ENCODE data around the gene PSMD1.
"Not testable (repeated sequence)": the region's sequence is repeated elsewhere in the genome, so short reads cannot be mapped to it uniquely, and the experiment has no call there.

PSMD1 gene

DNA sequence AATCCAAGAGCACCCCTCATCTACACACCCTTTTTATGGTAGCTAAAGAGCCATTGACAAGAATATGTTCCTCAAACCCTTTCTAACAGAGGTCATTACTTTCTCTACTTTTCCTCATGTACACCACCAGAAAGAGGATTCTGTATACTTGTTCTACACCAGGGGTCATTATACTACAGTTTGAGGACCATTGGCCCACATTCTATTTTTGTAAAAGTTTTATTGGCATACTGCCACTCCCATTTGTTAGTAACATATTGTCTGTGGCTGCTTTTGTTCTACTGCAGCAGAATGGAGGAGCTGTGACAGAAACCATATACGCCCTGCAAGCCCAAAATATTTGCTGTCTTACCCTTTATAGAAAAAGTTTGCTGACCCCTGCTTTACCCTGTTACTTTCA, 53.9 kb downstream of the PSMD1 start:
- DNase-seq (ENCODE audit: low read depth in 2 of 2, low spot score in 1 of 2), result no peak

DNA sequence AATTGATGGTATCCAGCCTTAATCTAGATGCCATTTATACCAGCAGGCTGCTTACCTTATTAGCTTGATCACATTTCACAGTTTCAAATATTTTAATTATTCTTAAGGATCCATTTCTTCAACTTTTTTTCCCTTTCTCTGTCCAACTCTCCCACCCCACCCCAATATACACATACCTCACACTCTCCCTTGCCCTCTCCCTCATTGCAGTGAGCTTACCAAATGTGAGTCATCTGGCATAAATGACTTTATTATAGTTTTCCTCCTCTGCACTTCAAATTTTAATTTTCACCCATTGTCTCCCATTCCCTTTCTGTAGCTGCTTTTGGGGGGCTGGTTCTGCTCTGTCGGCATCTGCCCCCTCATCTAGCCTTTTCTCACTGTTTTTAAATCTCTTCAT, 55.3 kb downstream of the PSMD1 start:
- DNase-seq (ENCODE audit: low read depth in 2 of 2, low spot score in 1 of 2), result no peak

DNA sequence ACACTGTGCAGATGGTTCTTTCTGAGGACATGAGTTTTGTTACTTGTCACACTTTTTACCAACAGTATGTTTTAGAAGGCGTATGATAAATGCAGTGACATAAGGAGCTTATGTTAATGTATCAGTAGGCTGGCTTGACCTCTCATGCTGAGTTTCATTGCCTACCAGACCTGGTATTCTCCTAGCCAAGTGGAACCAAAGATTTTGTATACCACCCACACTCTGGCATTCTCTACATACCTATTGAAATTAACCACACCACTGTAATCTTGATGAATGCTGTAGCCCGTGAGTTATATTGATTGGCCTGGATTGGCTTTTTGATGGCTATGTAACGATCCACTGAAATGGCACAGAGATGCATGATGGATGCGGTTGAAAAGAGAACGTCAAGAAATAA, 56.8 kb downstream of the PSMD1 start:
- no peak for DNase-seq (ENCODE audit: low read depth in 2 of 2, low spot score in 1 of 2)

DNA sequence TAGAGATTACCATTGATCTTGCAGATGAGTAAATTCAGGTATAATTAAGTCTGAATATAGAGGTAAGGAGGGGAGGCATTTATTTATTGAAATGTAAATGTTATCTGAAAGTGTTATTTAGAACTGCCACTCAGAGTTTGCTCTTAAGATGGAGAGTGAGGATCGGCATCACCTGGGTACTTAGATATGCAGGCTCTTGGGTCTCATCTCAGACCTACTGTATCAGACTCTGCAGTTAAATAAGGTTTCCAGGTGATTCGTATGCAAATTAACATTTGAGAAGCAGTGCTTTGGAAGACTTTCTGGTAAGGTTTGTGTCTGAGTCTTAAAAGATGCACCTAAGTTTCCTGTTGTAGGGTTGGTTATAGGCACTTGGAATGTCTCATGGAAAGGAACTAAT, 59.0 kb downstream of the PSMD1 start:
- DNase-seq (ENCODE audit: low read depth in 2 of 2, low spot score in 1 of 2), result no peak

DNA sequence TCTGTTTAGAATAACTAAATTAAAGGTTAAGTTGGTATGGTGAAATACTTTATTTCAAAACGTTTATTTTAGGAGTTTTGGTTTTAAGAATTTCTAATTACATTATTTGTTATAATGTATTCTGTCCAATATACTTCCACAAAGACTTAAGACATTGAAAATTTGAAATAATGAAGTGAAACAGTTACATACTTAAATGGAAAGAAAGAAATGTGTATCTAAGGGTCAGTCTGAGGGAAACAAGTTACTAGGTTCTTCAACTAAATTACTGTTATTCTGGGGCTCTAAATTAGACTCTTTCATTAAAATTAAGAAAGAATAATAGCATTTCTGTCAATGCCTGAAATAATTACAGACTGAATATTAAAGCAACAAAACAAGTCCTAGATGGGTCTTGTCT, 60.5 kb downstream of the PSMD1 start:
- no peak for DNase-seq (ENCODE audit: low read depth in 2 of 2, low spot score in 1 of 2)

DNA sequence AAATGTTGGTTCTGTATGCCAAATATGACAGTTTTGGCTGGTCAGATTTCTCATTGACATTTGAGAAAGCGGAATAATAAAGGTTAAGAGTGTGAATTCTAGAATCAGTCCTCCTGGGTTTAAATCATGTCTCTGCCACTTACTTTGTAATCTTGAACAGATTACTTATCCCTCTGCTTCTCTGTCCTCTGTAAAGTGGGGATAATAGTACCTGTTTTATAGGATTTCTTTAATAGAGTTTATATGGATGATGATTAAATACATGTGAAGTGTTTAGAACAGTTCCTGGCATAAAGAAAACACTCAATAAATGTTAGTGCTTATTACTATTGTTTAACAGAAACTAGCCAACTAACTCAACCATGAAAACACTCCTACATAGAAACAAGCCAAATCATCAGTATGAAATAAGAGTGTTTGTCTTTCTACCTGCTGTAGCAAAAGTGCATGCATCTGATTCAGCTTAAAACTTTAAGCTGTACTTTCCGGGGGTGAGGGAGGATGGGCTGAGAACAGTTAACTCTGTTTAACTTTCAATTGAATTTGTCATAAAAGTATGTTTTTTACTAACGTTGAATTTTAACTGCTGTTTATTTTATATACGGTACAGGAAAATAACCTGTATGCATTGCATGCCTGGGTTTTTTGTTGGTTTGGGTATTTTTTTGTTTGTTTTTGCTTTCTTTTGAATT, 61.4 kb downstream of the PSMD1 start:
- DNase-seq (ENCODE audit: low read depth in 2 of 2, low spot score in 1 of 2), result no peak

DNA sequence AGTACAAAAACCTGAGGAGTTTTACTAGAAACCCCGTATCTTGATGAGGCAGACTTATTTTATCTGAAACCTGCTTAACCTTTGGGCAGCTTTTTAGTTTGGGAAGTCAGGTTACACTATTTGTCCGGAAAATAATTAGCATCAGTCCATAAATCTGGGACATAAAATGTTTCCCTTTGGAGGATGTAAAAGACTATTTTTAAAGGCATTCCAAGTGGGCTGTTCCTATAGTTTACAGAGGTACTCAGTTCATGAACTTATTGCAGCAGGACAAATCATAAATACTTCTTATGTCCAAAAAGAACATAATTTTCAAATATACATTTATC, 61.9 kb downstream of the PSMD1 start:
- DNase-seq (ENCODE audit: low read depth in 2 of 2, low spot score in 1 of 2), result no peak

DNA sequence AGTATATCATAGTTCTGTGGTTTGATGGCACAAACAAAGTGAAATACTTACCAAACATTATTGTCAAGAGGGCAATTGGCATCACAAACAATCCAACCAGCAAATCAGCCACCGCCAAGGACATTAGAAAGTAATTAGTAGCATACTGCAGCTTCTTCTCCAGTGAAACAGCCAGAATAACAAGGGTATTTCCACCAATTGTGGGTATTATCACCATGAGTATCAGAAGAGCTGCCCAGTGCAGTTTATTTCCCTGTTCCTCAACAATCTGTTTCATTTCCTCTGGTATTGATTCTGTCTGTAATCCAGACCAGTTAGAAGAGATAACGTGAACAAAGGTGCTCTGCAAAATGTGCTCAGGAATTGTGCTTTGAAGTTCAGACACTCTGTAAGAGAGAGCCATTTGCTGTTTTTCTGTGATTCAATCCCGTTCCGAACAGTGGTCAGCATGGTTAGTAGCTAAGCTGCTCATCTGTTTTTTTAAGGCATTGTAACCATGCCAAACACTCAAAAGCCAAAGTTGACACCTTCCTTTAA, 66.8 kb downstream of the PSMD1 start:
- DNase-seq (ENCODE audit: low read depth in 2 of 2, low spot score in 1 of 2), result no peak

DNA sequence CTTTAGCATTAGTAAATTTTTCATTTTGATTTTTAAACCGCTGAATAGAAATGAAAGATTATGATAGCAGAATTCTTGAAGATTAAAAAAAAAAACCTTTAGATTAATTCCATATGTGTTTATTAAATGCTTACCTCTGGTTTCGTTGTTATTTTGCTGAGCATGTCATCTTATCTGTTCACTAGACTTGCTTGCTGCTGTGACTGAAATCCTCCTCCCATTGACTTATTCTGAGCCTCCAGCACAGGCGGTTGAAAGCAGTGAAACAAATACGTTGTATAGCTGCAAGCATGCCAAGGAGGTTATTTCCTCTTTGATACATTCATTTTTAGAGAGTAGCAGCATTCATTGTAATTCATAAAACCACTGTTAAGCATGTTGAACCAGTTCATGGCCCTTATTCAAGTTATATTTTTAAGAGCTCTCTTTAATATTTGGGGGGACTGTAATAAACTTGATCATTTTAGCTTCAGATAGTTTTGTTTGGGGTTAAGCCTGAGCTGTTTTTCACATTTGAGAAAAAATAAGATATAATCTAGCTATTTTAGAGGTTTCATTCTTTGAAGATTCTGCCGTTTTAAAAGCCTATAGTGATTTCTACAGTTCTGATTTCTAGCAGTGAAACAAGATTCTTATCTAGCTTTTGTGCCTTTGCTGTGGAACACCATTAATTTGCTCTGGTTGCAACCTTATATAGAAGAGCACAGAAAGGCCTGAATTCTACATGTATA, 68.3 kb downstream of the PSMD1 start, which contains the start of gene HTR2B:
HTR2B (minus strand) TSS at position 205 of the 731 bp plus-strand sequence. CDS start 1,278 bp downstream, outside the sequence.
- no peak for DNase-seq (ENCODE audit: low read depth in 2 of 2, low spot score in 1 of 2)

DNA sequence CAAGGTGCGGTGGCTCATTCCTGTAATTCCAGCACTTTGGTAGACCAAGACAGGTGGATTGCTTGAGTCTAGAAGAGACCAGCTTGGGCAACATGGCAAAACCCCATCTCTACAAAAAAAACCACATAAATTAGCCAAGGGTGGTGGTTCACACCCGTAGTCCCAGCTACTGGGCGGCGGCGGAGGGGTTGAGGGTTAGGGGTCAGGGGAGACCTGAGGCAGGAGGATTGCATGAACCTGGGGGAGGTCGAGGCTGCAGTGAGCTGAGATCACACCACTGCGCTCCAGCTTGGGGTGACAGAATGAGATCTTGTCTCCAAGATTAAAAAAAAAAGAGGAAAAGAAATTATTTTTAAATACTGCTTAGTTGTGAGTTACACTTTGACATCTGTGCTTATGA, 69.5 kb downstream of the PSMD1 start:
- DNase-seq (ENCODE audit: low read depth in 2 of 2, low spot score in 1 of 2), result no peak

DNA sequence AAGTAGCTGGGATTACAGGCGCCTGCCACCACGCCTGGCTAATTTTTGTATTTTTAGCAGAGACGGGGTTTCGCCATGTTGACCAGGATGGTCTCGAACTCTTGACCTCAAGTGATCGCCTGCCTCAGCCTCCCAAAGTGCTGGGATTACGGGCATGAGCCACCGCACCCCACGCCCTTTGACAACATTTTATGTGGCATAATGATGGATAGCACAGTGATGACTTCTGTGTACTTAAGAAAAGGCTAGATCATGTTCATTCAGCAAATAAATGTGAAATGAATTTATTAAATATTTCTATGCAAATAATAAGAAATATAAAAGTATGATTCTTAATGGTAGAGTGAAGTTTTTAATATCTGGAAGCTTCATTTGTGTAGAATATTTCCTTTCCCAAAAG, 70.8 kb downstream of the PSMD1 start:
- DNase-seq (ENCODE audit: low read depth in 2 of 2, low spot score in 1 of 2), result no peak

DNA sequence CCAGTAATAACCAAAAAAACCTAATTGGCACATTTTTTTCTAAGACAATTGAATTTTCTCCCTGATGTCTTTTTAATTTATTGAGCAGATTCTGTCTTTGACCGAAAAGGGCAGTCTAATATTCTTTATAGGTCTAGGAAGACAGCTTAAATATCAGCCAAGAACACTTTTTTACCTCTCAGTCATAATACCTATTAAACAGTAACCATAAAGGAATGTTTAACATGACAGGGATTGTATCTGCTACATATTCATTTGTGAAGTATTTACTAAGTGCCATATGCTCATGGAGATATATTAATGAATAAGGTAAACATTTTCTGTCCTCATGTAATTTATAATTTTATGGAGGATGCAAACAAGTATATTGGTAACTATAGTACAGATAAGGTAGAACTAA, 71.3 kb downstream of the PSMD1 start:
- no peak for DNase-seq (ENCODE audit: low read depth in 2 of 2, low spot score in 1 of 2)

DNA sequence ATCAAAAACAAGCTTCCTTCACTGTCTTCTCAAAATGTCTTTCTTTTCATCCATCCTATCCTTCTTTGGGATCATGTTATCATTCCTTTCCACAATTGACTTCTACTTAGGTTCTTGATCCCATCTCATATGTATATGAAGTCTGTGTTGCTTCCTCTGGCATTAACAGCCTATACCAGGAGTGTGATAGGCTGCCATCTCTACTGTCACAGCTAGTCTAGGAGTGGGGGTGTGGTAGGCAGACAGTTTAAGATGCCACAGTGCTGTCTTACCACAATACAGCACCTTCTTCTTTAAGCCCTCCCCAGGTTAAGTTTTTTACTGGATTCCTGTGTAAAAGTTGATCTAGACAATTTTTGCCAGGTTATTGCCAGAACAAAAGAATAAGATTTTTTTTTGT, 71.9 kb downstream of the PSMD1 start:
- no peak for DNase-seq (ENCODE audit: low read depth in 2 of 2, low spot score in 1 of 2)

DNA sequence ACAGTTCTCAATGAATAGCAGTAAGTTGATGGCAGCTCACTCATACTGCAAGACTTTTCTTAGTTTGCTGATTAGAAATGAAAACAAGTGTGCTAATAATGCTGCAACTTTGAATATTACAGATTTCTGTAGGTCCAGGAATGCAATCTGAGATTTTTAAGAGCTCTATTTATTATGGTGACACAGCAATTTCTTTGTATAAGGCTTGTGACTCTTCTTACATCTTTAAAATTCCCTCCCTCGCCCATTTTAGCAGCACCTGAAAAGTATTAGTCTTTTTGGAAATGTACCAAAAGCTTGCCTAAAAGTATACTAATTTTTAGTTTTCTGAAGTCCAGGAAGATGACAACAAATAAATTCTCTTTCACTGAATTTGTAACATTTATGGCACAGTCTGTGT, 72.5 kb downstream of the PSMD1 start:
- DNase-seq (ENCODE audit: low read depth in 2 of 2, low spot score in 1 of 2), result no peak

DNA sequence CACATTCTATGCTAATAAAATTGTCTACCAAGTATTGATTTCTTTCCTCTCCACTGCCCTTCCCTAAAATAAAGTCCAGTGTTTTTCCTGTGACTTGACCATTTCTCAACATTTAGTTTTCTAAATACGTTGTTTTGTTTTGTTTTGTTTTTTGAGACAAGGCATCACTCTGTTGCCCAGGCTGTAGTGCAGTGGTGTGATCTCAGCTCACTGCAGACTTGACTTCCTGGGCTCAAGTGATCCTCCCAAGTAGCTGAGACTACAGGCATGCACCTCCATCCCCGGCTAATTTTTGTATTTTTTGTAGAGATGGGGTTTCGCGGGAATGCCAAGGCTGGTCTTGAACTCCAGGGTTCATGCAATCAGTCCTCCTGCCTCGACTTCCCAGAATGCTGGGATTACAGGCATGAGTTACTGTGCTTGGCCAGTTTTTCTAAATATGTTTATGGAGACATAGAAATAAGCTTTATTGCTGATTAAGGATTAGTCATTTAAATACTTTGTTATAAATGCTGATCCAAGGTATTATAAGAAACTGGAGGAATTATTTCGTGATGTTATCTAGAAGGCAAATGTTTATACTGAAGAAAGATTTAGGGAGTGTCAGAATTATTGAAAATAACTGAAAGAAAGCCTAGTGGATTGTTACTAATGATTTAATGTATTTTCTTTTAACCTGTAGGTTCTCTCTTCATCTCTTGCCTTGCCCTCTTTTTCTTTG, 73.8 kb downstream of the PSMD1 start:
- DNase-seq (ENCODE audit: low read depth in 2 of 2, low spot score in 1 of 2), result no peak

DNA sequence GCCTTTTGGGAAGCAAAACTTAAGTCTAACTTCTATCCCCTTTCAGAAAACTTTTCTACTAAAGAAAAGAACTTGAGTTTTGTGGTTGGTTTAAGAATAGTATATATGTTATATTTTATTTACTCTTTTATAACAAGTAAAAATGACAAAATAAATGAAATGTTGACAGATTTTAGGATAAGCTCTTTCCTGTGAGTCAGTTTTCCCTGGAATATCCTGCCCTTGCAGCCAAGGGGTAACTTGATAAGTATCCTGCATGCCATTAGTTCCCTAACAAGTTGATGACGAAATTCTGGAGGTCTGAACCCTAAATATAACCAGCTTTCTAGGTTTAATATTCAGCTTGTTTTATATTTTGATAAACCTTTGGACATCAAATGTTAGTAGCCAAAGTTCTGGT, 75.5 kb downstream of the PSMD1 start:
- DNase-seq (ENCODE audit: low read depth in 2 of 2, low spot score in 1 of 2), result no peak

DNA sequence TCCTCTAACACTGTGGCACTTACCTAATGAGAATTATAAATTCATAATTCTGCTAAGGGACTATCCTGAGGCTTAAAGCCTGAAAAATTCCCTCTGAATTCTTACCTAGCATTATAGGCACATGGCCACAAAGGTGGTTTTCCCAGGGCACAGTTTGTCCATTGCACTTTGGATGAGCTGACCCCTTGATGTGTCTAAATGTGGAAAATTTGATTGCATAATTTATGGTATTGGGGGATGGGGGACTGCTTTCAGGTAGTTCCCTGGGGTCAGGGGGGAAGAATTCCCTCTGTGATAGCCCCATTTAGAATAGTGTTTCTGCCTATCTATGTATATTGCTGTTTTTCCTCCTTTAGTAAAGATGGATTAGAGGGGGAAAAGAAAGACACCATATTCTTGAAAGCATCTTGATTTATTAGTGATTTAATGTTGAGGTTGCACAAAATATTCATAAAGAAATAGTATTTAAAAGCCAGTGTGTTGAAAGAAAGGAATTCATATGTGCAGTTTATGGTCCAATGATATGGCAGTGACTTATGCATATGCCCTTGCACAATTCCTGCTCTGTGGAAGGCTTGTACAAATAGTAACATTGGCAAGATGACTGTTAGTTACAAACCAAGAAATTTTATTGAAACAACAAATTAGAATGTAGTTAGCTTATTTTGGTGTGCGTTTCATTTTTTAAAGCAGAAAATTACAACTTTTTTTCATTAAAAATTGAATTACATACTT, 76.9 kb downstream of the PSMD1 start:
- DNase-seq (ENCODE audit: low read depth in 2 of 2, low spot score in 1 of 2), result no peak

DNA sequence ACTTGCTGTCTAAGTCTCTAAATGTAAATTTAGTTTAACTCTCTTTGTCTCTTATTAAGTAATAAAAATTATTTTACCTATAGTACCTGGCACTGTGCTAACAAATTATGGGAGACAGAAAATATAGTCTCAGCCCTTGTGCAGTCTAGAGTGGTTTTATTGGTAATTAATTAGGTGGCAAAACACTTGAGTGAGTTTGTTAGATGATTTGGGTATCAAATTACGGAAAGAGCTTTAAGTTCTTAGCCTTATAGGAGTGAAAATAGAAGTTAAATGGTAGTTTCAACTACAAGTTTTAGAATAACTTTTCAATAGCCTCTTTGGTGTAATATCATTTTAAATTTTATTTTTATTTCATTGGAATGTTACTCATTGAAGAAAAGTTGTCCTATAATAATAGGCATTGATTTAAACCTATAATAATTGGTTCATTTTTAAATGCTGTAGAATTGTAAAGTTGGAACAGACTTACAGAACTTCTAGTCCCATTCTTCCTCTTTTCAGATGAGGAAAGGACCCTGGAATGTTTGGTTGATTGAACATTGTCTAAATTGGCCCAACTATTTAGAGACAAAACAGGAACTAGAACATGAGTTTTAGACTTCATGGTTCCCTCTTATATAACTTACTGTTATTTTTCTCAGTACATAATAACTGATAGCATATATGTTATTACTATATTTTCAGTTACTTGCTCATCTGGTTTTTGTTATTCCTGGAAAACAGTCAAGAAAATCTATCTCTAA, 78.4 kb downstream of the PSMD1 start:
- DNase-seq (ENCODE audit: low read depth in 2 of 2, low spot score in 1 of 2), result no peak

DNA sequence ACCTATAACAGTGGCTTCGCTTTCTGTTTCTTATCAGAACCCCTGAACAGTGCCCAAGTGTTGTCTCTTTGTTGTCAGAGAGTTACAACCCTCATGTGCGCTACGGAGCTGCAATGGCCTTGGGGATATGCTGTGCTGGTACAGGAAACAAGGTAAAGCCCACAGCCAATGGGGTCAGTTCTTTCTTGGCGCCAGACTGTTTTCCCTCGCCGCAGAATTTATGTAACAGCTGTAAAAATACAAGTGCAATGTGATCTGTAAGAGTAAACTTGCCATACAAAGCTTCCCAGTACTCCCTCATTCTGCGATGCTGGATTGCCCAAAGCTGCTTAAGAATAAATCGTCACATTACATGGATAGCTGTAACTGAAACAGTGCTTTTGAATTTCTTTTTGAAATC, 82.0 kb downstream of the PSMD1 start:
- no peak for DNase-seq (ENCODE audit: low read depth in 2 of 2, low spot score in 1 of 2)

DNA sequence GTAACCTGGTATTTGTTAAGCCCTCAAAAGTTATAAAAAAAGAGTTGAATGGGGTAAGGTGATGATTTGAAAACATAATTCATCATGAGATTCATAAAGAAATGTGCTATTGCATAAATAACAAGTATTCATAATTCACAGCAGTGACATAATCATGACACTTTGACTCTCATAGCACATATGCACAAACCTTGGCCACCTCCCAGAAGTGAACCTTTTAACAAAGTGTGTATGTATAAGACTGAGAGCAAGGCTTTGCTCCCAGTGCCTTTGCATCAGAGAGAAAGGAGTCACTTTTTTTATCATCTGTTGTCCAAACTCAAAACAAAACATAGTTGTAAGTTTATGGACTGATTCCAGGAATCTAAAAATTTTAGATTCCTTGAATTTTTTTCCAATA, 83.1 kb downstream of the PSMD1 start:
- no peak for DNase-seq (ENCODE audit: low read depth in 2 of 2, low spot score in 1 of 2)

DNA sequence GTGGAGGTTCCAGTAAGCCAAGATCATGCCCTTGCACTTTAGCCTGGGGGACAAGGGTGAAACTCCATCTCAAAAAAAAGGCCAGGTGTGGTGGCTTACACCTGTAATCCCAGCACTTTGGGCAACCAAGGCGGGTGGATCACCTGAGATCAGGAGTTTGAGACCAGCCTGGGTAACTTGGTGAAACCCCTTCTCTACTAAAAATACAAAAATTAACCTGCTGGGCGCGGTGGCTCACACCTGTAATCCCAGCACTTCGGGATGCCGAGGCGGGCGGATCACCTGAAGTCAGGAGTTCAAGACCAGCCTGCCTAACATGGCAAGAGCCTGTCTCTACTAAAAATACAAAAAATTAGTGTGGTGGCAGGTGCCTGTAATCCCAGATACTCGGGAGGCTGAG, 84.1 kb downstream of the PSMD1 start:
- not testable (repeated sequence) for DNase-seq (ENCODE audit: low read depth in 2 of 2, low spot score in 1 of 2)

Measured in stimulated activated CD8-positive, alpha-beta memory T cell treated with anti-CD3 and anti-CD28 coated beads, Interleukin-4, amount 100 ng/mL, for 1 hour (primary cell).